Coronary artery (tissue), 2 donors: Measurements from ENCODE around the gene RAD23A.

ENCODE experiments used
- DNase-seq: peaks from one replicate; pipeline ENCODE4 v3.0.0-alpha.2; 2017; ENCODE audit warnings: low spot score
- H3K27ac ChIP-seq, 2 donors: fragments of 200-600 bp; sonication (generic); one replicate each; pipeline ENCODE4 v1.5.1; 2016 to 2019
- H3K4me3 ChIP-seq: fragments of 200-600 bp; sonication (generic); 2 replicates; pipeline ENCODE4 v1.5.1; 2016; ENCODE audit warnings: mild to moderate bottlenecking, moderate library complexity
- CTCF ChIP-seq: fragments of 200-600 bp; sonication (generic); IDR thresholded peaks from one replicate; pipeline ENCODE4 v1.5.1; 2019; ENCODE audit warnings: antibody characterized with exemption

The RAD23A gene

DNA sequence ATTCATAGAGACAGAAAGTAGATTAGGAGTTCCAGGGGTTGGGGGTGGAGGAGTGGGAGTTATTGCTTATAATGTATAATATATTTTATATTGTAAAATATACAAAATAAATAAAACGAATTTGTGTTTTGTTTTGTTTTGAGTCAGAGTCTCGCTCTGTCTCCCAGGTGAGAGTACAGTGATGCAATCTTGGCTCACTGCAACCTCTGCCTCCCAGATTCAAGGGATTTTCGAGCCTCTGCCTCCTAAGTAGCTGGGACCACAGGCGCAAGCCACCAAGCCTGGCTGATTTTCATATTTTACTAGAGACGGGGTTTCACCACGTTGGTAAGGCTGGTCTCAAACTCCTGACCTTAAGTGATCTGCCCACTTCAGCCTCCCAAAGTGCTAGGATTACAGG is 13.8 kb downstream of the RAD23A start:
- no peak for TF ChIP-seq CTCF
- no peak overlapping the region for H3K27ac ChIP-seq
- no peak overlapping the region for H3K4me3 ChIP-seq
- DNase-seq: no peak

- Histone ChIP-seq H3K27ac (peak overlapping the region; percentile 54 to 81), H3K4me3 (peak overlapping the region; percentile 75)
- peak; percentile 92 for TF ChIP-seq CTCF
- DNase-seq: peak; percentile 85
These were observed 19.6 kb downstream of the RAD23A start for GRCh38 chr19:12965017-12965811.

DNA sequence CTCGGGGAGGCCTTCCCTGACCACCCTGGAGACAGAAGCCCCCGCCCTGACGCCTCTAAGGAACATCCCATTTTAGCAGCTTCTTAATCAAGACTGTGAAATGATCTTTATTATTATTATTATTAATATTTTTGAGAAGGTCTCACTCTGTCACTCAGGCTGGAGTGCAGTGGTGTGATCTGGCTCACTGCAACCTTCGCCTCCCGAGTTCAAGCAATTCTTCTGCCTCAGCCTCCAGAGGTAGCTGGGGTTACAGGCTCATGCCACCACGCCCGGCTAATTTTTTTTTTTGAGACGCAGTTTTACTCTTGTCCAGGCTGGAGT is 20.1 kb downstream of the RAD23A start:
- no peak for DNase-seq
- Histone ChIP-seq H3K27ac (peak overlapping the region; percentile 54 to 81), H3K4me3 (peak overlapping the region; percentile 75)
- TF ChIP-seq CTCF: no peak

DNA sequence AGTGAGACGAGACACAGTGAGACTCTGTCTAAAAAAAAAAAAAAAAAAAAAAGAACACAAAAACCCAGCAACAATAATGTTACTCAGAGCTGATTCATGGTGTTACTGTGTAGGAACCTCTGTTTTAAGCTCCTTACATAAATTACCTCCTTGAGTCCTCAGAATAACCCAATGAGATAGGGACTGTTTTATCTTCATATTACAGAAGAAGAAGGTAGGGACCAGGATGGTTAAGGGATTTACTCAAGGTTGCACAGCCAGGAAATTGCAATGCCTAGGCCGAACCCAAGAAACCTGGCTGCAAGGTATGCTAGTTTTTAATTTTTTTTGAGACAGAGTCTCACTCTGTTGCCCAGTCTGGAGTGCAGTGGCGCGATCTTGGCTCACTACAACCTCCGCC is 22.2 kb downstream of the RAD23A start:
- Histone ChIP-seq H3K4me3 (no peak overlapping the region), H3K27ac (no peak overlapping the region)
- TF ChIP-seq CTCF: no peak
- DNase-seq: no peak

GRCh38 chr19:12969292-12969988 is 23.8 kb downstream of the RAD23A start, which contains the start of gene DAND5:
Gene DAND5 (plus strand): TSS chr19:12969576. CDS start chr19:12969661, 85 bp downstream.
- Histone ChIP-seq H3K4me3 (no peak within 1 kb of the TSS), H3K27ac (peak within 1 kb of the TSS in 1 of 2 donors; percentile 72)
- no peak for DNase-seq
- no peak for TF ChIP-seq CTCF

GRCh38 chr19:12970070-12970820 is 24.6 kb downstream of the RAD23A start:
- H3K27ac ChIP-seq: peak overlapping the region in 1 of 2 donors; percentile 72
- no peak for DNase-seq
- no peak overlapping the region for H3K4me3 ChIP-seq
- no peak for TF ChIP-seq CTCF
